Right lobe of liver (tissue), 4 donors: ENCODE measurements around the gene TOR1AIP1.

Source experiments
- POLR2A ChIP-seq: fragments of 450-650 bp; IDR thresholded peaks from one replicate; pipeline ENCODE4 v1.6.1; 2017; ENCODE audit warnings: antibody characterized with exemption, mild to moderate bottlenecking
- TF ChIP-seq, protein P1 (sequence below), 4 donors: fragments of 200-600 bp in 3 of 4; fragments of 450-650 bp in 1 of 4; IDR thresholded peaks; one replicate each; pipeline versions ENCODE4 v1.5.1 to v1.8.0; 2016 to 2022; ENCODE audit warnings: antibody characterized with exemption in 4 of 4, mild to moderate bottlenecking in 2 of 4
- donor health status: DM: no; HTN: no; CAD: no.
- donor health status: DM: no; HTN: no; CAD: no.
- donor health status: DM: no; HTN: yes; CAD: no.

- TF ChIP-seq, protein P1, sequence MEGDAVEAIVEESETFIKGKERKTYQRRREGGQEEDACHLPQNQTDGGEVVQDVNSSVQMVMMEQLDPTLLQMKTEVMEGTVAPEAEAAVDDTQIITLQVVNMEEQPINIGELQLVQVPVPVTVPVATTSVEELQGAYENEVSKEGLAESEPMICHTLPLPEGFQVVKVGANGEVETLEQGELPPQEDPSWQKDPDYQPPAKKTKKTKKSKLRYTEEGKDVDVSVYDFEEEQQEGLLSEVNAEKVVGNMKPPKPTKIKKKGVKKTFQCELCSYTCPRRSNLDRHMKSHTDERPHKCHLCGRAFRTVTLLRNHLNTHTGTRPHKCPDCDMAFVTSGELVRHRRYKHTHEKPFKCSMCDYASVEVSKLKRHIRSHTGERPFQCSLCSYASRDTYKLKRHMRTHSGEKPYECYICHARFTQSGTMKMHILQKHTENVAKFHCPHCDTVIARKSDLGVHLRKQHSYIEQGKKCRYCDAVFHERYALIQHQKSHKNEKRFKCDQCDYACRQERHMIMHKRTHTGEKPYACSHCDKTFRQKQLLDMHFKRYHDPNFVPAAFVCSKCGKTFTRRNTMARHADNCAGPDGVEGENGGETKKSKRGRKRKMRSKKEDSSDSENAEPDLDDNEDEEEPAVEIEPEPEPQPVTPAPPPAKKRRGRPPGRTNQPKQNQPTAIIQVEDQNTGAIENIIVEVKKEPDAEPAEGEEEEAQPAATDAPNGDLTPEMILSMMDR (IDR thresholded peaks at IDR 0.05) = no peak
- no peak for TF ChIP-seq POLR2A
Measured at GRCh38 chr1:179848233-179848632, 33.9 kb upstream of the TOR1AIP1 start.
